Karpas-422 (cell line): Measurements from ENCODE around the gene SULT1C3. TPM values are rescaled to one million over a fixed set of nuclear protein-coding genes. Genes with fewer than 3 reads are reported as not detected.

Experiments
- total RNA-seq: library from RNA; depleted of rRNA; stranded (reverse); fragments of >200 nt; shearing (Covaris generic); gene quantifications from 2 replicates; pipeline ENCODE4 v1.2.3, GENCODE V29; 2014; ENCODE audit warnings: low replicate concordance; rRNA removed

Gene SULT1C3
- total RNA-seq, 1 experiment from 2014 or later = not detected

Other genes starting within 250 kb of the SULT1C3 start
- not detected in 2 replicates for gene SULT1C2, start 48.9 kb downstream of the SULT1C3 start, total RNA-seq
- gene SULT1C4, start 138.0 kb downstream of the SULT1C3 start, total RNA-seq = not detected in 2 replicates
- gene GCC2, start 209.2 kb downstream of the SULT1C3 start, total RNA-seq = 18.8 and 22.0 TPM in 2 replicates